ENCODE results near the gene TMEM135.
"Not testable (repeated sequence)": the region's sequence is repeated elsewhere in the genome, so short reads cannot be mapped to it uniquely, and the experiment has no call there.

The TMEM135 gene

DNA sequence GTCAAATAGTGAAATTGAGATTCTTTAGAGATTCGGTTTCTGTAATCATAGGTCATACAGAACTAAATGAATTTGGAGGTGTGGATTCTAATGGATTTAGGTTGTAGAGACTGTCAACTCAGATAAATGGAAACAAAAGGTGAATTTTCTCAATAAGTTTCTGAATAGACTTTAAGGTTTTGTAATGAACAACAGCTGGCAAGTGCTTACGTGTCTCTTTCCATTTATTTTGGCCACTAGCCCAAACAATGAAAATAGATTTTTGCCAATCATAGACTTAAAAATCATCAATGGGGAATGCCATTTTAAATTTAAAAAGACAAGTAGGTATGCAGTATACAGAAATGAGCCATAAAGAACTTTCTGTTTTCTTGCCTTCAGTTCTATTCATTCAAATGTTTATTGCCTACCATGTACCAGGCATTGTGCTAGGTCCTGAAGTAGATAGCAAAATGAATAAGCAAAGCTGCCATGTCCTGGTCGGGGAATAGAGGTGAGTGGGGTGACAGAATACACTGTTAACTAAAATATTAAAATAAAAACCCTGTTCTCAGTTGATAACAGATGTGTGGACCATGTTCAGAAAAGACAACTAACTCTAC, 16.9 kb upstream of the TMEM135 start:
- DNase-seq = no peak

DNA sequence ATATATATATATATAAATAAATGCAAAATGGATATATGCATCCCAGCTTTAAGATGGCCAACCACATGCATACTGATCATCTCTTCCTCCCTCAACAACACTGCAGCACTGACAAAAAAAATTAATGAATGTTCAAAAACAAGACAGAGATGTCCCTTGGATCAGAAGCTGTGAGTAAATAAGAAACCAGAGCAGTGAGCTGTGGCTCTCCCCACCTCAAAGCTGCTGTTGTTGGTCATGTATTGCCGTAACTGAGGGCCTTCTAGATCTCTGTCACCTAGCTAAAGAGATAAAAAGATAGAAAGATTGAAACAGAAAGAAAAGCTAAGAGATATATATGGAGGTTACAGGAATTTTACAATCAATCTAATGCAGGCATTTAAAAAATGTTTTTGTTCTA, 15.5 kb upstream of the TMEM135 start:
- DNase-seq = peak; percentile 72

GRCh38 chr11:87022738-87023137, 15.0 kb upstream of the TMEM135 start:
- no peak for DNase-seq

GRCh38 chr11:87026415-87026814, 11.3 kb upstream of the TMEM135 start:
- DNase-seq = not testable (repeated sequence)

- DNase-seq = peak; percentile 50
Measured at GRCh38 chr11:87030458-87031054, 7.2 kb upstream of the TMEM135 start.

DNA sequence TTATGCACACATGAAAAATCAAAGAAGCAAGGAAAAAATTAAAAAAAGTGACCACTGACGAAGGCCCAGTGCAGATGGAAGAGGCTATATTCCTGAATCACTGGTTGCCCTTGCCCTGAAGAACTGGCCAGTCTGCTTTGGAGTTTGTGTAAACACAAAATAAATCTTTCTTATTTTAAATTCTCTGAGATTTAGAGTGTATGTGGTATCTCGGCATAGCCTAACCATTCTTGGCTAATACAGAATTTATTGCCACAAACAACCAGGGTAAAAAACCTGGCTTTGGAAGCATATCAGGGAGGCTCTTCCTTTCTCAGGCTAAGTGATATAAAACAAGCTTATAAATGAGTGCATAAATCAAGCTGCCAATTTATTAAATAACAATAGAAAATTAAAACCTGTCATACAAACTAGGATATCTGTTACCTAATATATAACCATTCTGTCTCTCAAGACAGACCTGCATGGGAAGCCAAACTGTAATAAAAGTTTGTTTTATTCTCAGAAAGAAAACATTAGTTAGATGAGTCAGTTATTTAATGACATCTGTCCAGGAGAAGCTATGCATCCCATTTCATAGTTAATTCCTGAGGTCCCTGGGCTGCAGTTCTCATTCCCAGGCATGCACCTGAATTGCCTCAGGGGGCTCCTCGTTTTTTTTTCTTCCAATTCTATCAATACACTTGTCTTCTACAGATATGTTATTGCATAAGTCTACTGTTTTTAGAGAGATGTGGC, 6.1 kb upstream of the TMEM135 start:
- DNase-seq = no peak

GRCh38 chr11:87033561-87033960, 4.2 kb upstream of the TMEM135 start:
- no peak for DNase-seq

DNA sequence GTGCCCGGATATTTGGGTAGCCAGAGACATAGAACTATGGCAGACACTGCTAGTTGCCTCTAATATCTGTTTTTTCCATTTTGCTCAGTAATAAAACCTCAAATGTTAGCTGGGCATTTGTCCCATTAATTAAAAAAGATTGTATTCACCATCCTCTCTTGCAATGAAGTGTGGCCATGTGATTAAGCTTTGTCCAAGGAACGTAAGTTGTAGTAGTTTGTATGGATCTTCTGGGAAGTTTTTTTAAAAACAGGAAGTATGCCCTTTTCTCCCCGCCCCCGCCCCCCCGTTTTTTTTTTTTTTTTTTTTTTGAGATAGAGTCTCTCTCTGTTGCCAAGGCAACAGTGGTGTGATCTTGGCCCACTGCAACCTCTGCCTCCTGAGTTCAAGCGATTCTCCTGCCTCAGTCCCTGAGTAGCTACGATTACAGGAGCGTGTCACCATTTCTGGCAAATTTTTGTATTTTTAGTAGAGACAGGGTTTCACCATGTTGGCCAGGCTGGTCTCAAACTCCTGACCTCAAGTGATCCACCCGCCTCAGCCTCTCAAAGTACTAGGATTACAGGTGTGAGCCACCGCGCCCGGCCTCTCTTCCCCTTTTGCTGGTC, 1.7 kb upstream of the TMEM135 start:
- no peak for DNase-seq

DNA sequence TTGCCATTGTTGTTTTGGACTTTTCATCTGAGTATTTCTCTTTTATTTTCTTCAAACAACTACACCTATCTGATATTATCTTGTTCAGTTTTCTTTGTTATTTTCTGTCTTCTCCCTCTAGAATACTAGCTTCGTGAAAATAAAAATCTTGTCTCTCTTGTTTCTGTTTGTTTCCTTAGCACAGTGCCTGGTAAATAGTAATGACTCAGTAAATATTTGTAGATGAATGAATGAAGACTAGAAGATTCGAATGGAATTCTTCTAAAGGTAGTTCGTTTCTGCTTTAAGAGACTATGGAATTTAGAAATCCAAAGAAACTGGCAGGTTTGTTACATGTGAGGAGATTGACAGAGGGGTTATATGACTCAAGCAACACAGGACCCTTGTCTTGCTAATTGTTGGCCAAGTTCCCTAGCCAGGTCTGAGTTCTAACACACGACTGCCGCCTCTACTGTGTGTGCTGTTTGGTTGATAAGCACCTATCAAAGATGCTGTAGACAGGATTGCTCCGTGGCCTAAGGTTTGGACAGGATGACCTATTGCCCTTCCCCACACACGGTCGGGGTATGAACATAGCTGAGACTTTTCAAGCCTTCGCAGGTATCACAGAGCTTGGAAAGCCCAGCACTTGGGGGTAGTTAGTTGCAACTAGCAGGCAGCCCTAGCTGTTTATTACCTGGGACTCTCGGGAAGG, 831 bp upstream of the TMEM135 start:
- no peak for DNase-seq

GRCh38 chr11:87038235-87038977, 672 bp downstream of the TMEM135 start:
- DNase-seq = peak; percentile 55

DNA sequence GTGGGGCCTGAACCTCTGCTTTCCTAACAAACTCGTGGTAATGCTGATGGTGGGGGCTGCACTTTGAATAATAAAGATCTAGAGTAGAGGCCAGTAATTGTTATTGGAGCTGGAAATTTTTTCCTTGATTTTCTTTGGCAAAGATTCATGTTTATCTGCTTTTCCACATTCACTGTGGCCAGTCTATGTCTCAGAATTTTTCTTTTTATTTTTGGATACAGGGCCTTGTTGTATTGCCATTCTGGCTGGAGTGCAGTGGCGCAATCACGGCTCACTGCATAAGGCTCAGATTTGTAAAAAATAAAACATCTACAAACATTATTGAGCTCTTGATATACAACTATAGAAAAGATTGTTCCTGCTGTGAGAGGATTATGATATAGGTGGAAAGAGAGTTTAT, 1.6 kb downstream of the TMEM135 start:
- no peak for DNase-seq

GRCh38 chr11:87043894-87044293, 6.2 kb downstream of the TMEM135 start:
- no peak for DNase-seq

- DNase-seq = no peak
Measured at GRCh38 chr11:87046824-87047223, 9.1 kb downstream of the TMEM135 start.

DNA sequence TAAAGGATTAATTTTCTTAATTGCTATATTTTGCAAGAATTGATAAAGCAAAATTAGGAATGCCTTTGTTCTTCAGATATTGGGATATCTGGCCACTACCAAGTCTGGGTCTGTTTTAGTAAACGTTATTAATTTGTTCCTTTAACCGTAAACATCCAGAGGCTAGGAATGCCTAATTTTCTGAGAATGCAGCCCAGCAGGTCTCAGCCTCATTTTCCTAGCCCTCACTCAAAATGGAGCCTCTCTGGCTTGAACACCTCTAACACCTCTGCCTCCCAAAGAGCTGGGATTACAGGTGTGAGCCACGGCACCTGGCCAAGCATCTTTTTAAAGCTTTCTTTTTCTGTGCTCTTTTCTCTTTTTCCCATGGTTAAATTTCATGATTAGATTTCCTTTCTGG, 18.4 kb downstream of the TMEM135 start:
- DNase-seq = no peak

- no peak for DNase-seq
Measured at GRCh38 chr11:87057749-87058148, 20.0 kb downstream of the TMEM135 start.

DNA sequence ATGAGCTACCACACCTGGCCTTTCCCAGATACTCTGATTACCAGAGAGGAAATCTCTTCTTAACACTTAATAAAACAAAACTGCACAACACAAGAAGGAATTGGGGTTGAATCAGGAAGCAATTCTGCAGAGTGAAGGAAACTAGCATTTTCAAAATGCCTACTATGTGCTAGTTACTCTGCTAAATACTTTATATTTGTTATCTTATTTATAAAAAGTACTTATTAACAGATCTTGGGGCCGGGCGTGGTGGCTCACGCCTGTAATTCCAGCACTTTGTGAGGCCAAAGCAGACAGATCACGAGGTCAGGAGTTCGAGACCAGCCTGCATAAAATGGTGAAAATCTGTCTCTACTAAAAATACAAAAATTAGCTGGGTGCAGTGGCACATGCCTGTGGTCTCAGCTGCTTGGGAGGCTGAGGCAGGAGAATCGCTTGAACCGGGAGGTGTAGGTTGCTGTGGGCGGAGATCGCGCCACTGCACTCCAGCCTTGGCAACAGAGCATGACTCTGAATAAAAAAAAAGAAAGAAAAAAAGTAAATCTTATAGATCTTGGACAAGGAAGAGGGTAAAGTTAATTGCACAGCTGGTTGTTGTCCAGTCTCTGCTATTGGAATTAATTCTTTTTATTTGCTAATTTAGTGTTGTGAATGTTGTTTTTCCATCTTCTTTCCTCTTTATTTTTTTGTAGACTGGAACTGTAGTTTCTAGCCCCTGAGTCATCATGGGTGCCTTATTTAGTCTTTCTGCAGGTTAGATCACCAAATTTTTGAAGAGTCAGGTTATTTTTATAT, 22.1 kb downstream of the TMEM135 start:
- no peak for DNase-seq

DNA sequence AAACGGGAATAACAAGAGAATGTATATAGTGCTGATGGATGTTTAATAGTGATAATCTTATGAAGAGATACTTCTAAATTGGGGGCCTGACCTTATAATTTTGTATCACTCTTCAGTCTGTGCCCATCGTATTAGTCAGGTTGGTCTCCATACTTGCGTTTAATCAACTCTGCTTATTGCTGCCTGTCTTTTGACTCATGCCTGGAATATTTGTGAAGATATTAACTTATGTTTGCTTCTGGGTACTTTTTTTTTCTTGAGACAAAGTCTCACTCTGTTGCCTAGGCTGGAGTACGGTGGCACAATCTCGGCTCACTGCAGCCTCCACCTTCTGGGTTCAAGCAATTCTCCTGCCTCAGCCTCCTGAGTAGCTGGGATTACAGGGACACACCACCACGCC, 24.0 kb downstream of the TMEM135 start:
- DNase-seq = no peak

GRCh38 chr11:87063982-87064381, 26.2 kb downstream of the TMEM135 start:
- DNase-seq = no peak

DNA sequence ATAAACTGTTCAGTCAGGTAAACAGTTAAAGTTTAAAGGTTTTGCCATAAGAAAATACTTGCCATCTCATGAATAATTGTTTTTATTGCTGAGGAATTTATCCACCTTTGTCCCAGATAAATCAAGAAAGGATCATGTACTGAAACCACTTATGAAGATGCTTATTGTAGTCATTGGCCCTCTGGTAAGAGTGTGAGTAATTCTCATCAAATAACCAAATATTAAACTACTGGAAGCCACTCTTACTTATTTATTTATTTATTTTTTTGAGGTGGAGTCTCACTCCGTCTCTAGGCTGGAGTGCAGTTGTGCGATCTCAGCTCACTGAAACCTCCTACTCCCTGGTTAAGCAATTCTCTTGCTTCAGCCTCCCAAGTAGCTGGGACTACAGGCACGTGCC, 35.1 kb downstream of the TMEM135 start:
- no peak for DNase-seq

GRCh38 chr11:87076260-87076783, 38.6 kb downstream of the TMEM135 start:
- DNase-seq = no peak

DNA sequence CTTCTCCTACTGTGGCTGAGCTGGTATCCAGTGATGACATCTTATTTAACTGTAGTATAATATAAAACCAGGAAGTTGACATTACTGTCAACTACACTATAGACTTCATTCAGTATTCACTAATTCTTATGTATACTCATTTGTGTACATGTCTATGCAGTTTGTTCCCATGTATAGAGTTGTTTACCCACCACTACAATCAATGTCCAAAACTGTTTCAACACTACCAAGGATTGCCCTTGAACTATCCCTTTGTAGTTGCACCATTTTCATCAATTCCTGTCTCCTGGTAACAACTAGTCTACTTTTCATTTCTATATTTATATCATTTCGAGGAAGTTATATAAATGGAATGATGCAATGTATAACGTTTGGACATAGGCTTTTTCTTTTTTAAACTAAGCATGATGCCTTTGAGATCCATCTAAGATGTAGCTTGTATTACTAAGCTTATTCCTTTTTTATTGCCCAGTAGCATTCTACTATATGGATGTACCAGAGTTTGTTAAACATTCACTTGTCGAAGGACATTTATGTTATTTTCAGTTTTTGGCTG, 39.2 kb downstream of the TMEM135 start:
- DNase-seq = no peak
